ENCODE measurements around the gene AMMECR1L.
A peak's percentile ranks its signal among the peaks of the same experiment; 100 is the strongest.
"Not testable (repeated sequence)": the region's sequence is repeated elsewhere in the genome, so short reads cannot be mapped to it uniquely, and the experiment has no call there.

AMMECR1L gene

GRCh38 chr2:127885780-127886592, at the start of gene AMMECR1L:
AMMECR1L (minus strand) TSS chr2:127885956; CDS start chr2:127874234, 11,722 bp downstream.
- DNase-seq: peak; percentile 82

- no peak for DNase-seq
Measured at GRCh38 chr2:127935337-127935736, 49.6 kb upstream of the AMMECR1L start.

- DNase-seq: no peak
Measured at GRCh38 chr2:127932199-127932876, 46.6 kb upstream of the AMMECR1L start.

GRCh38 chr2:127929449-127929848, 43.7 kb upstream of the AMMECR1L start:
- DNase-seq: no peak

- DNase-seq: no peak
Measured at GRCh38 chr2:127927384-127927783, 41.6 kb upstream of the AMMECR1L start.

GRCh38 chr2:127917916-127918315, 32.2 kb upstream of the AMMECR1L start:
- DNase-seq: no peak

- no peak for DNase-seq
Measured at GRCh38 chr2:127913808-127914457, 28.2 kb upstream of the AMMECR1L start.

- DNase-seq: no peak
Measured at GRCh38 chr2:127911737-127912136, 26.0 kb upstream of the AMMECR1L start.

- DNase-seq: no peak
Measured at GRCh38 chr2:127910415-127910814, 24.7 kb upstream of the AMMECR1L start.

- no peak for DNase-seq
Measured at GRCh38 chr2:127909019-127909418, 23.3 kb upstream of the AMMECR1L start.

GRCh38 chr2:127907733-127908400, 22.1 kb upstream of the AMMECR1L start:
- not testable (repeated sequence) for DNase-seq

- no peak for DNase-seq
Measured at GRCh38 chr2:127906206-127906926, 20.6 kb upstream of the AMMECR1L start.

- no peak for DNase-seq
Measured at GRCh38 chr2:127901339-127902056, 15.7 kb upstream of the AMMECR1L start.

GRCh38 chr2:127897531-127898211, 11.9 kb upstream of the AMMECR1L start:
- DNase-seq: no peak

- no peak for DNase-seq
Measured at GRCh38 chr2:127893494-127893893, 7.7 kb upstream of the AMMECR1L start.

GRCh38 chr2:127893033-127893432, 7.3 kb upstream of the AMMECR1L start:
- no peak for DNase-seq

GRCh38 chr2:127891811-127892210, 6.1 kb upstream of the AMMECR1L start:
- no peak for DNase-seq

- DNase-seq: not testable (repeated sequence)
Measured at GRCh38 chr2:127890756-127891155, 5.0 kb upstream of the AMMECR1L start.

- no peak for DNase-seq
Measured at GRCh38 chr2:127888772-127889171, 3.0 kb upstream of the AMMECR1L start.

GRCh38 chr2:127887776-127888130, 2.0 kb upstream of the AMMECR1L start:
- DNase-seq: no peak

- no peak for DNase-seq
Measured at GRCh38 chr2:127887082-127887775, 1.5 kb upstream of the AMMECR1L start.

All from activated CD4-positive, CD25-positive, alpha-beta regulatory T cell treated with anti-CD3 and anti-CD28 coated beads, Interleukin-2, amount 50 U/mL, for 72 hours (primary cell).